ENCODE measurements around the gene RIIAD1. TPM values are rescaled to one million over a fixed set of nuclear protein-coding genes. Genes with fewer than 3 reads are reported as not detected.

Gene RIIAD1
- total RNA-seq, 1 donor from 2014 or later, result not detected

- Histone ChIP-seq H3K79me2 (ENCODE audit: low read depth) (no peaks in the 10 kb centered on the region), H3K4me3 (no peak overlapping the region), H3K9me3 (ENCODE audit: low read depth) (no peaks in the 10 kb centered on the region), H3F3A (ENCODE audit: low read depth) (no peaks in the 10 kb centered on the region), H2AFZ (replicated peaks) (no peak overlapping the region), H3K9ac (no peak overlapping the region), H3K36me3 (no peaks in the 10 kb centered on the region), H3K27me3 (peaks cover 20% of the 10 kb centered on the region), H4K20me1 (ENCODE audit: low read depth) (no peaks in the 10 kb centered on the region), H3K4me1 (no peaks in the 10 kb centered on the region), H3K4me2 (no peak overlapping the region), H3K27ac (no peak overlapping the region)
- peaks cover 17% of the 10 kb centered on the region for H3K27me3 Mint-ChIP-seq (ENCODE audit: insufficient read depth, low read depth)
- no peak overlapping the region for H3K4me3 Mint-ChIP-seq
- no peak overlapping the region for H3K27ac Mint-ChIP-seq
- peaks cover 8% of the 10 kb centered on the region for H3K36me3 Mint-ChIP-seq
- peaks cover 5% of the 10 kb centered on the region for H3K4me1 Mint-ChIP-seq
- TF ChIP-seq CTCF (IDR thresholded peaks at IDR 0.05), result no peak
- no peak for TF ChIP-seq EZH2phosphoT487 (IDR thresholded peaks at IDR 0.05)
- TF ChIP-seq EZH2 (IDR thresholded peaks at IDR 0.05), result no peak
- no peak for DNase-seq (ENCODE audit: low spot score)
- peaks cover 21% of the 10 kb centered on the region for H3K9me3 Mint-ChIP-seq
Measured at GRCh38 chr1:151739590-151740355, 18.5 kb downstream of the RIIAD1 start.

DNA sequence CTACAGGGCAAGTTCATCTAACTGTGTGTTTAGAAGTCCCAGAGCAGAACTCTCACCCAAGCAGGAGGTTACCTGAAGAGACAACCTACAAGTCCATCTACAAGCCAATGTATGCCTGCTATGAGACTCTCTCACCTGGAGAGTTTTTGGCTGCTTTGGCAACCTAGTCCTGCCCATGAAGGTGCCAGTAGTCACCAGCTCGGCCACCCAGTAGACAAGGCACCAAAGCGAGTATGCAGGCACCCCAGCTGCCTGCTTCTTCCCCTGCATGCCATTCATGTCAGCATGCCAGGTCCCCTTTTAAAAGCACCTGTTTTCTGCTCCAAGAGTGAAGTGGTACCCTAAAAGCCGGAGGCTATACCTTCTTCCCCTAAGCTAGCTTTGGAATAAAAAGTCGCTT, 20.2 kb downstream of the RIIAD1 start:
- H3K4me1 ChIP-seq, result no peaks in the 10 kb centered on the region
- no peaks in the 10 kb centered on the region for H3K79me2 ChIP-seq (ENCODE audit: low read depth)
- no peaks in the 10 kb centered on the region for H3K9me3 ChIP-seq (ENCODE audit: low read depth)
- Mint-ChIP-seq H3K36me3 (peaks cover 8% of the 10 kb centered on the region), H3K4me3 (no peak overlapping the region), H3K27me3 (ENCODE audit: insufficient read depth, low read depth) (peaks cover 17% of the 10 kb centered on the region), H3K27ac (no peak overlapping the region), H3K4me1 (no peaks in the 10 kb centered on the region), H3K9me3 (peaks cover 20% of the 10 kb centered on the region)
- H3F3A ChIP-seq (ENCODE audit: low read depth), result no peaks in the 10 kb centered on the region
- no peaks in the 10 kb centered on the region for H3K36me3 ChIP-seq
- H3K27ac ChIP-seq, result no peak overlapping the region
- no peak overlapping the region for H3K9ac ChIP-seq
- H4K20me1 ChIP-seq (ENCODE audit: low read depth), result no peaks in the 10 kb centered on the region
- no peak for TF ChIP-seq EZH2phosphoT487 (IDR thresholded peaks at IDR 0.05)
- TF ChIP-seq CTCF (IDR thresholded peaks at IDR 0.05), result no peak
- no peak for TF ChIP-seq EZH2 (IDR thresholded peaks at IDR 0.05)
- no peak overlapping the region for H2AFZ ChIP-seq (replicated peaks)
- no peak overlapping the region for H3K4me2 ChIP-seq
- H3K4me3 ChIP-seq, result no peak overlapping the region
- H3K27me3 ChIP-seq, result peaks cover 28% of the 10 kb centered on the region
- DNase-seq (ENCODE audit: low spot score), result no peak

DNA sequence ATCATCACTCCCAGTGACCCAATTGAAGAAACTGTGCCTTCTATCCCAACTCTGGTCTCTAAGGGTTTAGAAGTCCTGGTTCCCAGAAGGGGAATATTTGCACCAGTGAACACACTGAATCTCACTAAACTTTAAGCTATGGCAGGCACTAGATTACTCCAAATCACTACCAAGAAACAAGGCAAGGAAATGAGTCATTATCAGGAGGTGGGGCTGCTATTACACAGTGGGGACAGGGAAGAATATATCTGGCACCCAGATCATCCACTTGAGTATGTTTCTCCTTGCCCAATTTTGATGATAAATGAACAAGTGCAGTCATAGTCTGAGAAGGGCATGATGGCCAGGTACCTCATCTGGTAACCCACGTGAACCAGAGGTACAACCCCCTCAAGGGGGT, 35.0 kb downstream of the RIIAD1 start:
- Histone ChIP-seq H3K36me3 (peaks cover 7% of the 10 kb centered on the region), H4K20me1 (ENCODE audit: low read depth) (no peaks in the 10 kb centered on the region), H3K4me1 (no peaks in the 10 kb centered on the region), H2AFZ (replicated peaks) (no peak overlapping the region), H3K9me3 (ENCODE audit: low read depth) (no peaks in the 10 kb centered on the region), H3K27ac (no peak overlapping the region), H3K79me2 (ENCODE audit: low read depth) (no peaks in the 10 kb centered on the region), H3K4me3 (no peak overlapping the region), H3F3A (ENCODE audit: low read depth) (peaks cover 3% of the 10 kb centered on the region), H3K27me3 (no peaks in the 10 kb centered on the region), H3K9ac (no peak overlapping the region), H3K4me2 (no peak overlapping the region)
- Mint-ChIP-seq H3K27me3 (ENCODE audit: insufficient read depth, low read depth) (no peaks in the 10 kb centered on the region), H3K4me3 (no peak overlapping the region), H3K36me3 (peaks cover 15% of the 10 kb centered on the region), H3K4me1 (no peaks in the 10 kb centered on the region), H3K9me3 (no peaks in the 10 kb centered on the region), H3K27ac (no peak overlapping the region)
- DNase-seq (ENCODE audit: low spot score), result no peak
- TF ChIP-seq EZH2phosphoT487 (IDR thresholded peaks at IDR 0.05) (no peak), CTCF (IDR thresholded peaks at IDR 0.05) (no peak)
